CD14-positive monocyte (primary cell): ENCODE measurements around the gene C17orf100. TPM values are rescaled to one million over a fixed set of nuclear protein-coding genes. Genes with fewer than 3 reads are reported as not detected.

Experiments used
- DNase-seq, 3 donors: peaks; one replicate each; pipeline ENCODE4 v3.0.0-alpha.2; 2011 to 2022
- H2AFZ ChIP-seq: 2 replicates; pipeline ENCODE4 v1.6.0; 2012; ENCODE audit warnings: mild to moderate bottlenecking, low read depth, low read length, inconsistent platforms; ENCODE audit not compliant: insufficient read depth, poor library complexity, severe bottlenecking
- H3K27ac ChIP-seq, 2 donors: 1 replicate in 1 of 2; 2 replicates in 1 of 2; pipeline ENCODE4 v1.5.1; 2012 to 2013; ENCODE audit warnings: low read length in 2 of 2, control low read depth in 1 of 2, inconsistent platforms in 1 of 2, low read depth in 1 of 2, mild to moderate bottlenecking in 1 of 2
- H3K27me3 ChIP-seq, 2 donors: one replicate each; pipeline versions ENCODE4 v1.6.0 to v1.6.1; 2011 to 2013; ENCODE audit warnings: low read length in 2 of 2; ENCODE audit not compliant: control insufficient read depth in 2 of 2, insufficient read depth in 2 of 2
- H3K36me3 ChIP-seq, 2 donors: replicated peaks in 1 of 2; 1 replicate in 1 of 2; 2 replicates in 1 of 2; pipeline versions ENCODE4 v1.5.1 to v1.6.1; 2012 to 2013; ENCODE audit warnings: low read length in 2 of 2, control low read depth in 1 of 2, inconsistent platforms in 1 of 2, mild to moderate bottlenecking in 1 of 2; ENCODE audit not compliant: insufficient read depth in 2 of 2, control insufficient read depth in 1 of 2
- H3K4me1 ChIP-seq, 2 donors: 1 replicate in 1 of 2; 2 replicates in 1 of 2; pipeline versions ENCODE4 v1.5.1 to v1.6.1; 2012 to 2013; ENCODE audit warnings: low read length in 2 of 2, control low read depth in 1 of 2, inconsistent platforms in 1 of 2, mild to moderate bottlenecking in 1 of 2, moderate library complexity in 1 of 2; ENCODE audit not compliant: insufficient read depth in 2 of 2, control insufficient read depth in 1 of 2
- H3K4me2 ChIP-seq: replicated peaks from 2 replicates; pipeline ENCODE3; 2012; ENCODE audit warnings: low read length, moderate library complexity, mild to moderate bottlenecking; ENCODE audit not compliant: poor library complexity, severe bottlenecking; ENCODE audit errors: extremely low read depth
- H3K4me3 ChIP-seq, 3 experiments: fragments of 200-600 bp in 1 of 3; sonication (generic) in 1 of 3; replicated peaks in 1 of 3; 1 replicate in 2 of 3; 2 replicates in 1 of 3; pipeline ENCODE4 v1.5.1; 2011 to 2013; ENCODE audit warnings: low read length in 3 of 3, mild to moderate bottlenecking in 3 of 3, control low read depth in 2 of 3, low read depth in 2 of 3, inconsistent platforms in 1 of 3, moderate library complexity in 1 of 3
- H3K79me2 ChIP-seq: 2 replicates; pipeline ENCODE4 v1.6.0; 2012; ENCODE audit warnings: mild to moderate bottlenecking, control low read depth, inconsistent platforms, low read length, moderate library complexity; ENCODE audit not compliant: insufficient read depth
- H3K9ac ChIP-seq: 2 replicates; pipeline ENCODE4 v1.6.0; 2017; ENCODE audit warnings: low read length, mild to moderate bottlenecking; ENCODE audit not compliant: insufficient read depth, poor library complexity, severe bottlenecking
- H3K9me3 ChIP-seq, 2 donors: replicated peaks in 1 of 2; 1 replicate in 1 of 2; 2 replicates in 1 of 2; pipeline versions ENCODE4 v1.5.1 to v1.6.1; 2012 to 2013; ENCODE audit warnings: low read length in 2 of 2, control low read depth in 1 of 2; ENCODE audit not compliant: control insufficient read depth in 1 of 2, insufficient read depth in 1 of 2
- H4K20me1 ChIP-seq: 2 replicates; pipeline ENCODE4 v1.6.0; 2012; ENCODE audit warnings: mild to moderate bottlenecking, low read length, control low read depth, moderate library complexity; ENCODE audit not compliant: insufficient read depth
- H3K27ac Mint-ChIP-seq, 7 donors: one replicate each; pipeline ENCODE4 v1.8.0; 2020; ENCODE audit warnings: mild to moderate bottlenecking in 7 of 7, mixed read lengths in 7 of 7, moderate library complexity in 6 of 7, inconsistent platforms in 2 of 7
- H3K27me3 Mint-ChIP-seq, 3 donors: one replicate each; pipeline ENCODE4 v1.8.0; 2021 to 2022; ENCODE audit warnings: low read depth in 3 of 3, mild to moderate bottlenecking in 3 of 3, mixed read lengths in 3 of 3, moderate library complexity in 3 of 3, inconsistent platforms in 1 of 3
- H3K36me3 Mint-ChIP-seq, 2 donors: one replicate each; pipeline ENCODE4 v1.8.0; 2020; ENCODE audit warnings: mixed read lengths in 2 of 2, inconsistent platforms in 1 of 2, mild to moderate bottlenecking in 1 of 2
- H3K4me1 Mint-ChIP-seq: one replicate; pipeline ENCODE4 v1.8.0; 2020; ENCODE audit warnings: mild to moderate bottlenecking, mixed read lengths
- H3K4me3 Mint-ChIP-seq, 2 donors: one replicate each; pipeline ENCODE4 v1.8.0; 2020; ENCODE audit warnings: mild to moderate bottlenecking in 2 of 2, mixed read lengths in 2 of 2, moderate library complexity in 1 of 2
- H3K9me3 Mint-ChIP-seq, 7 donors: one replicate each; pipeline ENCODE4 v1.8.0; 2020 to 2022; ENCODE audit warnings: mixed read lengths in 7 of 7, mild to moderate bottlenecking in 6 of 7, moderate library complexity in 6 of 7, inconsistent platforms in 2 of 7
- WGBS: methylation state at CpG from one replicate; pipeline ENCODE4 v1.1.5; 2013; ENCODE audit warnings: missing lambda C conversion rate; ENCODE audit not compliant: insufficient coverage; 5-methylcytosine and 5-hydroxymethylcytosine counted together
- intact Hi-C, 2 donors: fragments of 100-400 bp; cut with micrococcal nuclease; formaldehyde crosslinking; loops; one replicate each; pipeline versions ENCODE4 v1.15.0 to v1.15.1; 2023
- polyA plus RNA-seq, 3 donors: library from polyadenylated mRNA; depleted of rRNA in 1 of 3; unstranded in 2 of 3; stranded (reverse) in 1 of 3; fragments of 300-500 nt in 2 of 3; fragments of >200 nt in 1 of 3; fragmentation: Illumina TruSeq in 2 of 3; gene quantifications; 1 replicate in 2 of 3; 2 replicates in 1 of 3; pipeline ENCODE4 v1.2.3, GENCODE V29; 2012 to 2021
- TF ChIP-seq, protein P1 (sequence below): fragments of 200-600 bp; IDR thresholded peaks from one replicate; pipeline ENCODE4 v1.8.0; 2022; ENCODE audit warnings: antibody characterized with exemption, mild to moderate bottlenecking

C17orf100 gene
- polyA plus RNA-seq, 3 donors = 0.51 to 1.8 (median 1.2) TPM

DNA sequence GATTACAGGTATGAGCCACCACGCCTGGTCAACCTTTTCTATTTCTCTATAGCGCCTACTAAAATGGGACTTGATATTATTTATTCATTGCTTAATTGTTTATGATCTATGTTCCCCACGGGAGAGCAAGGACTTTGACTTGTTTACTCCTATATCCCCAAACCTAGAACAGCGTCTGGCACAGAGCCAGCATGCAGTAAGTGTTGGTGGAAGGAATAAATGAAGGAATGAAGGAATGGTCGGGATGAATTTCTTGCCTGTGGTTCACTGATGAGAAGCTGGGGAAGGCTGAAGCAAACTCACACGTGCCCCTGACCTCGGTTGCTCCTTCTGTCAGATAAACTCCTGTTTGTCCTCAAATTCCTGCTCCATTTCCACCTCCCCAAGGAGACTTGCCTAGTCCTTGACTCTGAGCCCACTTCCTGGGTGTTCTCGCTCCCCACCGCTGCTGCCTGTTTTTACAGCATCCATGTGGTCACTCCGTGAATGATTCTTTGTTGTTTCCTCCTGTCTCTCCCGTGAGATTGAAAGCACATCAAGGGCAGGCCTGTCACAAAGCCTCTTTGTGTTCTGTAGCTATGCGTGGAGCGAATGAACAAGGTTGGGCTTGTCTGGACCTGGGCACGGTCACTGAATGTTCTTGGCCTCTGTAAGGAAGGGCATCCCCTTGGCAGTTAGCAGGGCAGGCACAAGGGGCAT, 17.3 kb downstream of the C17orf100 start:
- TF ChIP-seq, protein P1, sequence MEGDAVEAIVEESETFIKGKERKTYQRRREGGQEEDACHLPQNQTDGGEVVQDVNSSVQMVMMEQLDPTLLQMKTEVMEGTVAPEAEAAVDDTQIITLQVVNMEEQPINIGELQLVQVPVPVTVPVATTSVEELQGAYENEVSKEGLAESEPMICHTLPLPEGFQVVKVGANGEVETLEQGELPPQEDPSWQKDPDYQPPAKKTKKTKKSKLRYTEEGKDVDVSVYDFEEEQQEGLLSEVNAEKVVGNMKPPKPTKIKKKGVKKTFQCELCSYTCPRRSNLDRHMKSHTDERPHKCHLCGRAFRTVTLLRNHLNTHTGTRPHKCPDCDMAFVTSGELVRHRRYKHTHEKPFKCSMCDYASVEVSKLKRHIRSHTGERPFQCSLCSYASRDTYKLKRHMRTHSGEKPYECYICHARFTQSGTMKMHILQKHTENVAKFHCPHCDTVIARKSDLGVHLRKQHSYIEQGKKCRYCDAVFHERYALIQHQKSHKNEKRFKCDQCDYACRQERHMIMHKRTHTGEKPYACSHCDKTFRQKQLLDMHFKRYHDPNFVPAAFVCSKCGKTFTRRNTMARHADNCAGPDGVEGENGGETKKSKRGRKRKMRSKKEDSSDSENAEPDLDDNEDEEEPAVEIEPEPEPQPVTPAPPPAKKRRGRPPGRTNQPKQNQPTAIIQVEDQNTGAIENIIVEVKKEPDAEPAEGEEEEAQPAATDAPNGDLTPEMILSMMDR = no peak
- Histone ChIP-seq H3K27me3 (peaks cover 0 to 18% of the 10 kb centered on the region in 2 donors), H3K4me3 (no peak overlapping the region), H3K4me1 (no peaks in the 10 kb centered on the region), H2AFZ (no peak overlapping the region), H3K36me3 (no peaks in the 10 kb centered on the region), H3K9me3 (no peaks in the 10 kb centered on the region), H3K27ac (no peak overlapping the region), H3K79me2 (no peaks in the 10 kb centered on the region), H4K20me1 (no peaks in the 10 kb centered on the region), H3K9ac (no peak overlapping the region), H3K4me2 (no peak overlapping the region)
- WGBS = 92% methylated on average over 8 of the region's 14 CpGs
- H3K36me3 Mint-ChIP-seq = no peaks in the 10 kb centered on the region
- H3K4me1 Mint-ChIP-seq = peaks cover 2% of the 10 kb centered on the region
- H3K27ac Mint-ChIP-seq = no peak overlapping the region
- no peak for DNase-seq
- no peak overlapping the region for H3K4me3 Mint-ChIP-seq
- peaks cover 24 to 50% (median 49%) of the 10 kb centered on the region in 3 donors for H3K27me3 Mint-ChIP-seq
- intact Hi-C loops = loop anchor here in 1 of 2 donors (10.0 kb wide), 1 partner anchor 326 kb away; the partner anchor contains the start of gene ALOX12
- no peaks in the 10 kb centered on the region for H3K9me3 Mint-ChIP-seq

DNA sequence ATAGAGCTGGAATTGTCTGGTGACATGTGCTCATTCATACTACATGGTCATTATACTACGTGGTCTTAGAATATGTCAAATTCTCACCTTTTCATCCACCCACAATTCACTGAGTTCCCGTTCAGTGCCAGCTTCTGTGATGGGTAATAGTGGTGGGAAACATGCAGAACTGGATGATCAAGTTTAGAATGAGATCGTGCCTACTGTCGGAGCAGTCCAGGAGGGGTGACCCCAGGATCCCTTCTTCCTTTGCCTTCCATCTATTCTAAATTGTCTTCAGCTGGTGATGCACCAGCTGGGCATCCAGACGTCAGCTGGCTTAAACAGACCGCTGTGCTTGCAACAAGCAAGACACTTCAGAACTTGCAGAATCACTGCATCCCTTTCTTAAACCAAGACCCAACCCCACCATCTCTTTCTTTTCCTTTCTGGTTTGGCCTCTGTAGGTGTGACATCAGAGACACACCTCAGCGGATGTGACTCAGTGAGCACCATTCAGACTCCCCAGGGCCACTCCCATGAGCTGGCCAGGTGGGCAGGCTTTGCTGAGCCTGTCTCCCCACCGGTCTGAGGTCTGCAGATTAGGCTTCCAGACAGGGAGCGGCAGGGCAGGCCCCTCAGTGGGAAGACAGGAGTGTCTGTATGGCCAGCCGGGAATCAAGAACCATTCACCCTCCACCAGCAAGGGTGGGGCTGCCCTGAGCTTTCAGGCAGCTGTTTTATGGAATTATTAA, 18.1 kb downstream of the C17orf100 start:
- intact Hi-C loops = loop anchor here in 1 of 2 donors (10.0 kb wide), 1 partner anchor 325 kb away; the partner anchor contains the start of gene ALOX12
- no peaks in the 10 kb centered on the region for H3K36me3 Mint-ChIP-seq
- no peaks in the 10 kb centered on the region for H3K9me3 ChIP-seq
- no peak for DNase-seq
- H3K36me3 ChIP-seq = no peaks in the 10 kb centered on the region
- peaks cover 23 to 48% (median 48%) of the 10 kb centered on the region in 3 donors for H3K27me3 Mint-ChIP-seq
- 91% methylated on average over 6 of the region's 10 CpGs for WGBS
- no peak overlapping the region for H3K4me2 ChIP-seq
- H2AFZ ChIP-seq = no peak overlapping the region
- peaks cover 2% of the 10 kb centered on the region for H3K4me1 Mint-ChIP-seq
- no peak overlapping the region for H3K27ac ChIP-seq
- H3K9me3 Mint-ChIP-seq = no peaks in the 10 kb centered on the region
- H3K27me3 ChIP-seq = peaks cover 0 to 18% of the 10 kb centered on the region in 2 donors
- no peaks in the 10 kb centered on the region for H4K20me1 ChIP-seq
- H3K4me3 ChIP-seq = no peak overlapping the region
- no peak overlapping the region for H3K9ac ChIP-seq
- TF ChIP-seq, protein P1 = no peak
- no peaks in the 10 kb centered on the region for H3K4me1 ChIP-seq
- no peaks in the 10 kb centered on the region for H3K79me2 ChIP-seq
- no peak overlapping the region for H3K27ac Mint-ChIP-seq
- H3K4me3 Mint-ChIP-seq = no peak overlapping the region
